ENCODE data around the gene RANBP10. TPM values are rescaled to one million over a fixed set of nuclear protein-coding genes. Genes with fewer than 3 reads are reported as not detected.

Gene RANBP10
- total RNA-seq, 1 experiment from 2014 or later = 17.2 TPM

GRCh38 chr16:67822511-67822910 lies 16.2 kb upstream of the RANBP10 start:
- Mint-ChIP-seq H3K27me3 (ENCODE audit: insufficient read depth, unreplicated experiment) (no peaks in the 10 kb centered on the region), H3K4me3 (ENCODE audit: unreplicated experiment) (no peak overlapping the region), H3K4me1 (ENCODE audit: insufficient read depth, unreplicated experiment) (no peaks in the 10 kb centered on the region), H3K27ac (ENCODE audit: low read depth, unreplicated experiment) (no peak overlapping the region), H3K36me3 (ENCODE audit: insufficient read depth, unreplicated experiment) (no peaks in the 10 kb centered on the region), H3K9me3 (ENCODE audit: unreplicated experiment) (no peaks in the 10 kb centered on the region)
- CTCF ChIA-PET = interaction anchor here (0.6 kb wide), 1 partner anchor 54 kb away, joined by 4 read pairs; no protein-coding TSS in a partner anchor
- no peak for DNase-seq (ENCODE audit: unreplicated experiment)
- TF ChIP-seq, protein P1, sequence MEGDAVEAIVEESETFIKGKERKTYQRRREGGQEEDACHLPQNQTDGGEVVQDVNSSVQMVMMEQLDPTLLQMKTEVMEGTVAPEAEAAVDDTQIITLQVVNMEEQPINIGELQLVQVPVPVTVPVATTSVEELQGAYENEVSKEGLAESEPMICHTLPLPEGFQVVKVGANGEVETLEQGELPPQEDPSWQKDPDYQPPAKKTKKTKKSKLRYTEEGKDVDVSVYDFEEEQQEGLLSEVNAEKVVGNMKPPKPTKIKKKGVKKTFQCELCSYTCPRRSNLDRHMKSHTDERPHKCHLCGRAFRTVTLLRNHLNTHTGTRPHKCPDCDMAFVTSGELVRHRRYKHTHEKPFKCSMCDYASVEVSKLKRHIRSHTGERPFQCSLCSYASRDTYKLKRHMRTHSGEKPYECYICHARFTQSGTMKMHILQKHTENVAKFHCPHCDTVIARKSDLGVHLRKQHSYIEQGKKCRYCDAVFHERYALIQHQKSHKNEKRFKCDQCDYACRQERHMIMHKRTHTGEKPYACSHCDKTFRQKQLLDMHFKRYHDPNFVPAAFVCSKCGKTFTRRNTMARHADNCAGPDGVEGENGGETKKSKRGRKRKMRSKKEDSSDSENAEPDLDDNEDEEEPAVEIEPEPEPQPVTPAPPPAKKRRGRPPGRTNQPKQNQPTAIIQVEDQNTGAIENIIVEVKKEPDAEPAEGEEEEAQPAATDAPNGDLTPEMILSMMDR (IDR thresholded peaks at IDR 0.05; ENCODE audit: unreplicated experiment) = no peak
- intact Hi-C loops (cut with micrococcal nuclease) = no loop called here
- POLR2A ChIA-PET = interaction anchor here (0.7 kb wide), 1 partner anchor 96 kb away, joined by 4 read pairs; no protein-coding TSS in a partner anchor
- BruUV-seq (replicated peaks) = no TSS peak

GRCh38 chr16:67820608-67821259 lies 14.4 kb upstream of the RANBP10 start:
- no peak overlapping the region for H3K27ac Mint-ChIP-seq (ENCODE audit: low read depth, unreplicated experiment)
- CTCF ChIA-PET = interaction anchor here (0.5 to 1.3 kb wide), 5 partner anchors 46 to 300 kb away, joined by 3 to 4 read pairs (median 3); no protein-coding TSS in a partner anchor

DNA sequence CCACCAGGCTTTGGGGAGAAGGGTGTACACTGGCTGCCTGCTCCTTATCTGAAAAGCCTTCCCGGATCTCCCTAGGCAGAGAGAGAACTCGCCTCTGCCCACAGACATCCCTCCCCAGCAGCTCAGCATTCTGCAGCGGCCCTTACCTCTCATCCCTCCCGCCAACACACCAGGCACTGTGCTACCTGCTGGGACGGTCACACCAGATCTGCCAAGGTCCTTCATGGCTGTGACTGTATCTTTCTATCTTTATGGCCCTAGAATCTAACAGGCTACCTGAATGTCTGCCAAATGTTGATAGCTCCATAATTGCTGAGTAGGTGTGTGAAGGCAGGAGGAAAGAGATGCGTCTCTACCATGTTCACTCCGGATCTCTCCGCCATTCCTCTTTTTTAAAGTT lies 8.2 kb upstream of the RANBP10 start:
- Mint-ChIP-seq H3K36me3 (ENCODE audit: insufficient read depth, unreplicated experiment) (no peaks in the 10 kb centered on the region), H3K4me3 (ENCODE audit: unreplicated experiment) (no peak overlapping the region), H3K9me3 (ENCODE audit: unreplicated experiment) (no peaks in the 10 kb centered on the region), H3K4me1 (ENCODE audit: insufficient read depth, unreplicated experiment) (no peaks in the 10 kb centered on the region), H3K27me3 (ENCODE audit: insufficient read depth, unreplicated experiment) (no peaks in the 10 kb centered on the region), H3K27ac (ENCODE audit: low read depth, unreplicated experiment) (no peak overlapping the region)
- TF ChIP-seq, protein P1 (IDR thresholded peaks at IDR 0.05; ENCODE audit: unreplicated experiment) = no peak
- BruUV-seq (replicated peaks) = no TSS peak
- intact Hi-C loops (cut with micrococcal nuclease) = no loop called here
- no peak for DNase-seq (ENCODE audit: unreplicated experiment)
- CTCF ChIA-PET = interaction anchor here (0.6 to 3.9 kb wide), 8 partner anchors 34 to 259 kb away, joined by 3 to 54 read pairs (median 4); no protein-coding TSS in a partner anchor
- POLR2A ChIA-PET = no interaction called here

More at GRCh38 chr16:67820608-67821259, 14.4 kb upstream of the RANBP10 start:
- no TSS peak for BruUV-seq (replicated peaks)
- DNase-seq (ENCODE audit: unreplicated experiment) = no peak
- intact Hi-C loops (cut with micrococcal nuclease) = no loop called here
- Mint-ChIP-seq H3K36me3 (ENCODE audit: insufficient read depth, unreplicated experiment) (no peaks in the 10 kb centered on the region), H3K27me3 (ENCODE audit: insufficient read depth, unreplicated experiment) (no peaks in the 10 kb centered on the region), H3K9me3 (ENCODE audit: unreplicated experiment) (no peaks in the 10 kb centered on the region), H3K4me1 (ENCODE audit: insufficient read depth, unreplicated experiment) (no peaks in the 10 kb centered on the region), H3K4me3 (ENCODE audit: unreplicated experiment) (no peak overlapping the region)
- TF ChIP-seq, protein P1 (IDR thresholded peaks at IDR 0.05; ENCODE audit: unreplicated experiment) = no peak
- POLR2A ChIA-PET = no interaction called here

DNA sequence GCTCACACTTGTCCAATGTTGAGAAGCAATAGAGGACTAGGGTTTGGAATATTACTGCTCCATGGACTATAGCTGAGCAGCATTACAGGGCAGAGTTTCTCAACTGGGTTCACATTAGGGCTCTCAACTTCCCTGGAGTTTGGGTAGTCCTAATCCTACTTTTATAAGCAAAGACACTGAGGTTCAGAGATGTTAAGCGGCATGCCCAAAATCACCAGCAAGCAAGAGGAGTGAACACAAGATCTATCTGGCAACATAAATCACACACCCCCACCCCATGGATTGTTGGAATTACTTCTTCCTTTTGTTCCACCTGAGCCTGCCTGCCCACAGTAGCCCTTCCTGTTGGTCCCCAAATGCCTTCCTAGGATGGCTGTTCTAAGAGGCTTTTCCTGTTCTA lies 5.5 kb upstream of the RANBP10 start:
- Mint-ChIP-seq H3K27ac (ENCODE audit: low read depth, unreplicated experiment) (no peak overlapping the region), H3K36me3 (ENCODE audit: insufficient read depth, unreplicated experiment) (no peaks in the 10 kb centered on the region), H3K27me3 (ENCODE audit: insufficient read depth, unreplicated experiment) (no peaks in the 10 kb centered on the region), H3K9me3 (ENCODE audit: unreplicated experiment) (no peaks in the 10 kb centered on the region), H3K4me1 (ENCODE audit: insufficient read depth, unreplicated experiment) (no peaks in the 10 kb centered on the region), H3K4me3 (ENCODE audit: unreplicated experiment) (no peak overlapping the region)
- DNase-seq (ENCODE audit: unreplicated experiment) = no peak
- intact Hi-C loops (cut with micrococcal nuclease) = no loop called here
- TF ChIP-seq, protein P1 (IDR thresholded peaks at IDR 0.05; ENCODE audit: unreplicated experiment) = no peak
- ChIA-PET CTCF (no interaction called here), POLR2A (interaction anchor here (0.7 kb wide), 1 partner anchor 247 kb away, joined by 3 read pairs; no protein-coding TSS in a partner anchor)
- no TSS peak for BruUV-seq (replicated peaks)

Data from MCF 10A (cell line).